NCI-H446 treated with DMSO at 0.1 percent for 48 hours (cell line): ENCODE measurements around the gene DRAM1.
"Not testable (repeated sequence)": the region's sequence is repeated elsewhere in the genome, so short reads cannot be mapped to it uniquely, and the experiment has no call there.

Source experiments
- DNase-seq: peaks from one replicate; lab custom pipeline; 2025; lab: John Stamatoyannopoulos, UW

DRAM1 gene

DNA sequence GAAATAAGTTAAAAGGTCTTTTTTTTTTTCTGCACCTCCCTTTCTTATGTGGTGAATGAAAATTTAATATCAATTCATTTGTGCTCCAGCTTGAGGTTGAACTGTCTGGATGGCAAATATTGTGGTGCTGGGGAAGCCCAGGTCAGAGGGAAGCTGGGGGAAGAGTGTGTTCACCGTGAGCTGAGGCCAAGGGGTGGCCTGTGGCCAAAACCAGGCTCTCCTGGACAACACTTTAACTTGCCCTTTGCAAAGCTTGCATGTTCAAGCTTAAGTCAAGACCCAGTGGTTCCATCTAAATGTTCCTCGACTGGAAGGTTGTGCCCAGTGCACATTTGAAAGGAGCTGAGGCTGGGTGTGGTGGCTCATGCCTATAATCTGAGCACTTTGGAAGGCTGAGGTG lies 28.8 kb downstream of the DRAM1 start:
- DNase-seq, result no peak

DNA sequence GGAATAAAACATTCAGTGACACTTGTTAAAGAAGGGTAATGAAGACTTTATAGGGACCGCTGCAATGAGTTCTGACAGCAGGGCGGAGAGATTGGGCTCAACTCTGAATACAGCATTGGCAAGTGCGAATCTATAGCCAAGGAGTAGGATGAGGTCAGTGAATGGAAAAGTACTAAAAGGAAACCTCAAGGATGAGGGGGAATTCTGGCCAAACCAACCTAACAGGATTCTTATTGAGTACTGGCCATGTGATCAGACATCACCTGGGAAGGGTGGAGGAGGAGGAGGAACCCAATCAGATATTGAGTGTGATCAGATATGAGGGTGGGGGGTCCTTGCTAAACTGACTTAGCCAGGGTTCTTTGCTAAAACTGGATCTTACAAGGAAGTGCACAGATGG lies 31.0 kb downstream of the DRAM1 start:
- DNase-seq, result no peak

DNA sequence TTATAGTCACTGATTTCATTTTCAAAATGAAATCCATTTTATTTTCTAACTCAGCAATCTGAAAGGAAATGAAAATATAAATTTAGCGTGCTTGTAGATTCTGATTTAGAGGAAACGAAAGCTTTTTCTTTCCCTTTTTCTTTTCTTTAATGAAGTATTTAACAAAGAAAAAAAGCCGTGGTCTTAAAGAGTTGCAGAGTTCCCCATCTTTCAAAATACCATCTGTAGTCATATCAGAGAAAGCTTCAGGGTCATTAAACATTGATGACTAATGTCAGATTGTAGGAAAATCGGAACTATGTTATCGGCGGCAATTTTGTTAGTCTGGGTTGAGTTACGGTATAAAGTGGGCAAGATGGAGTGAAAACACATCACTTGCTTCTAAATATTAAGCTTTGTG lies 32.3 kb downstream of the DRAM1 start:
- DNase-seq, result no peak

GRCh38 chr12:101915841-101916240 lies 38.5 kb downstream of the DRAM1 start:
- DNase-seq, result no peak

GRCh38 chr12:101918805-101919204 lies 41.4 kb downstream of the DRAM1 start:
- not testable (repeated sequence) for DNase-seq

GRCh38 chr12:101919447-101919846 lies 42.1 kb downstream of the DRAM1 start:
- DNase-seq, result no peak

DNA sequence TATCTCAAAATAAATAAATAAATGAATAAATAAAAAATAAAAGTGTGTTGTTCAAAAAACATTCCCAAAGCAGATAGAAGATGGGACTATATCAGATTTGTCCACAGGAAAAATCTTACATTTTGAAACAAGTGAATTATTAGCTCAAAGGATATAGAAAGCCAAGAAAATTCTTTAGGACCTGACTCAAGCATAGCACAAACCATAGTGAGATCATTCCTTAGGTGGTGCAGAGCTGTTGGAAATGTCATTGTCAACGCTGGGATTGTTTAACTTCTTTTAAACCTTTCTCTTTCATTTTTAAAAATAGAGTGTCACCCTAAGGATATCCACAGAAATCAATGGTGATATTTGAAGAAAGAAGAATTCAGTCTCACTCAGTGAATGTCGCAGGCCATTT lies 43.5 kb downstream of the DRAM1 start:
- DNase-seq, result no peak

GRCh38 chr12:101923045-101923718 lies 45.8 kb downstream of the DRAM1 start:
- DNase-seq, result no peak

- peak; percentile 38 for DNase-seq
Measured at GRCh38 chr12:101924618-101925017, 47.2 kb downstream of the DRAM1 start.

GRCh38 chr12:101925361-101925760 lies 48.0 kb downstream of the DRAM1 start:
- DNase-seq, result no peak

DNA sequence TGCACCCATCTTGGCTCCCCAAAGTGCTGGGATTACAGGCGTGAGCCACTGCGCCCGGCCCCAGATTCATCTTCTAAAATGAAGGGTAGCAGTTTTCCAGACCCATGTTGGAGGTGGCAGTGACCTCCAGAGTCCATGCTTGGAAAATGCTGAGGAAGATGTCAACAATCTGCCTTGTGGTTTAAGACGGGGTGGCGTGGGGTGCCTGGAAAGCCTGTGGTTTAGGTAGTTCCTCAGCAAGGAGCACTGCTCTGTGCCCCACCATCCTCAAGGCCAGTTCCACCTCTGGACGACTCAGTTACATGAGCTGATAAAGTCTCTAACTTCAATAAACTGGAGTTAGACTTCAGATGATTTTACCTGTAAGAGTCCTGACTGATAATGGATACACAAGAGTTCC lies 48.6 kb downstream of the DRAM1 start:
- no peak for DNase-seq

GRCh38 chr12:101927036-101927435 lies 49.7 kb downstream of the DRAM1 start:
- DNase-seq, result no peak

GRCh38 chr12:101927999-101928398 lies 50.6 kb downstream of the DRAM1 start:
- DNase-seq, result no peak

GRCh38 chr12:101928556-101928955 lies 51.2 kb downstream of the DRAM1 start:
- DNase-seq, result no peak

GRCh38 chr12:101929365-101930041 lies 52.1 kb downstream of the DRAM1 start:
- DNase-seq, result no peak

DNA sequence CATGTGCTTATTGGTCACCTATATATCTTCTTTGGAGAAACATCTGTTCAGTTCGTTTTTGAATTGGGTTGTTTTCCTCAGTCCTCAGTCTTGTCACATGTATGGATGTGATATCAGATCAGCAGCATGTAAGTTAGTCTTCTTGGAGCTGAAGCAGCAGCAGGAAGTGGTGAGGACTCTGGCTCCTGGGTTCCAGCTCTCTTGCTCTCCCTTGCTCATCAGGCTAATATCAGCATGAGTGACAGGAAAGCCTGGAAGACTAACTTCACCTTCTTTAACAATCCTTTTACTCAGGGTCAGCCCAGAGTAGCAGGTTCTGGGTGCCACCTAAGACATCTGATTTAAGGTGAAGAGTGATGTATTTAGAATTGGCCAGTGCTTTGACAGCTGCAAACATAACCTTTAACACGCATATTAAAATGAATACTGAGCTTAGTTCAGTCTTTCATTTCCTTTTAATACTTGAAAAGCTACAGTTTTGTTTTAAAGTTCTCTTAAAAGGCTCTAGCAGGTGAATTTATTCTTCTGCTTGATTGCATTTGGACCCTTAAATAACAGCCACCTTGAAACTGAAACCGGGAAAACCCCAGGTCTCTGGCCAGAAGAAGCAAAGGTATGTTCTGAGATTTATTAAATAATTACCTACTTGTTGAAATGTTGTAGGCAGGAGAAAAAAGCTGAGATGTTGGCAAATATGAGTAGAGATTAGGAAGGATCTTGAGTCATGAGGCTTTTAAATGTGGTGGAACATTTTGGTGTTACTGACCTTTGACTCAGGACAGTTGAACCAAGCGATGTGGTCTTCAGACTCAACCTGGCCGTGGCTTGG lies 54.3 kb downstream of the DRAM1 start:
- no peak for DNase-seq

- no peak for DNase-seq
Measured at GRCh38 chr12:101933866-101934514, 56.6 kb downstream of the DRAM1 start.

DNA sequence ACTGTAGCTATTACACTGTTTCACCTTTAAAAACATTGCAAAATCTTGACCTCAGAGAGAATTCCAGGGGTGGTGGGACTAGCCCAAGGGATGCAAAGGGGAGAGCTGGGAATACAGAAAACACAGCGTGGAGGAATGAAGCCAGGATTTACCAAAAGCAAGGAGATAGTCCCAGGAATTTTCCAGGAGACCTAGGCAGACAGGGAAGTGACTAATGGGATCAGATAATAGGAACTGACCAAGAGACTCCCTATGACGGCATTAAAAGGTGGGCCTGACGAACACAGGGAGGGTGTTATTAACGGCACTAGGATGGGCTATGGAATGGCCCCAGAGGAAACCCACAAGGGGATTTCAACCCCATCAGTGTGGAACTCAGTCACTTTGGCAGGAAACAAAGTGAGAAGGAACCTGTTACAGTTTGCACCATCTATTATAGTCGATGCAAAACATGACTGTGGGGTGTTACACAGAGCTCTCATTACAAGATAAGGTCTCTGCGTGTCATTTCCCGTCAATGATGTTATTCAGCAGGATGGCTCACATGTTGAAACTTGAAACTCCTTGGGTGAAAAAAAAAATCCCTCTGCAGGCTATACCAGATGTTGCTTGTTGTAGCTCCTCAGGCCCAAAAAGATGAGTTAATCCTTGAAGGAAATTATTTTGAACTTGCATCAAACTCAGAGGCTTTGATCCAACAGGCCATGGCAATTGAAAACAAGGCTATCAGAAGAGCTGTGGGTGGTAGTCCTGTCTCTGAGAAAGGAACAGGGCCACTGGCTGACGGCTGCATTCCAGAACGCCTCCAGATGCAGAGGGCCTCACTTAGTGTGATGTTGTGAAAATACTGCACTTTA lies 58.7 kb downstream of the DRAM1 start:
- no peak for DNase-seq

DNA sequence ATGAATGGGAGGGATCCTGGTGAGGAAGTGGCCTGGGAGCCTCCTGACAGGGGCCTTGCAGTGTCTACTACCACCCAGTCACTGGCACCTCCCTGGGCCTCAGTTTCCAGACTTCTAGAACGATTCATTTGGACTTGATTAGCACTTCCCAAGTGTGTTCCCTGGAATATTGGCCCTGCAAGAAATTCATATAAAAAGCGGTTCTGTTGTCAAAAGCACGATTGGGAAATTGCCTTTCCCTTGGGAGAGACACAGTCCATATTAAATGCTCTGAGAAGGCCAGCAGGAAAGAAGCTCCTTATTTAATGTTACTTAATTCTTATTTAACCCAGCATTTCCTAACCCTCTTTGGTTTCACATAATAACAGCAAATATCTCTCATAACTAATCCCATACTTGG lies 61.9 kb downstream of the DRAM1 start:
- no peak for DNase-seq

- no peak for DNase-seq
Measured at GRCh38 chr12:101939856-101940265, 62.5 kb downstream of the DRAM1 start.

DNA sequence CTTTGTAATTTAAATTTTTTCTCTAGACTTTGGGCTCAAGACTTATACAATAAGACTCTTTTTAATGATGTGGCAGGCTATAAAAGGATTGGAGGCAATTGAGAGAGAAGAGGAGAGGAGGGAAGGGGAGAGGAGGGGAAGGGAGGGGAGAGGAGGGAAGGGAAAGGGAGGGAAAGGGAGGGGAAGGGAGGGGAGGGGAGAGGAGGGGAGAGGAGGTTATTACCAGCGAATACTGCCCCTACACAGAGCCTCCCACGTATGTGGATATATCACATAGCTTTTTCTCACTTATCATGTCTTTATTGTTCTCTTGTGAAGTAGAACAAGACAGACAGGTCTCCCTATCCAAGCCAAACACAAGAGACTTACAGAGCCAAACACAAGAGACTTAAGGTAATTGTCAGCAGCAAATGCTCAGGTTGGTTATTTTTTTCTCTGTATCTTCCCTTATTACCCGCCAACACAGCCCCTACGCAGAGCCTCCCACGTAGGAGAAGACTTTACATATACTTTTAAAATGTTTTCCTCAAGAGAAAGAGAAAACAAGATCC lies 63.1 kb downstream of the DRAM1 start:
- no peak for DNase-seq
